ENCODE data around the gene TAF1D.
A peak's percentile ranks its signal among the peaks of the same experiment; 100 is the strongest.
"Not testable (repeated sequence)": the region's sequence is repeated elsewhere in the genome, so short reads cannot be mapped to it uniquely, and the experiment has no call there.

TAF1D gene

DNA sequence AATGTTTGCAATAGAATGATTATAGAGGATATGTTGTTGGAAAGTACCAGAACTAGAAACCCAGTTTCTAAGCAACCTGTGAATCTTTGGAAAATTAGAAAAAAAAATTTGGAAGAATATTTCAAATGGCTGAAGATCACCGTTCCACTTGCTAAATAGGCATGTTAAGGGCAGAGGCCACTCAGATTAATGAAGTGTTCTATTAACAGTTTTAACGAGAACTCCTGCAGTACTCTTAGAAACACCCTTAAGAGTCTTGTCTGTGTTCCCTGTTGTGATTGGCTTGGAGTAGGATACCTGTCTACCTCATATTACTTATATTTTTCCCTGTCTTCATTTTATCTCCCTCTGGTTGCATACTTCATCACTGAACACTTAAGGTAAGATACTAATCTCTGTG, 4.8 kb upstream of the TAF1D start:
- no peak for DNase-seq

DNA sequence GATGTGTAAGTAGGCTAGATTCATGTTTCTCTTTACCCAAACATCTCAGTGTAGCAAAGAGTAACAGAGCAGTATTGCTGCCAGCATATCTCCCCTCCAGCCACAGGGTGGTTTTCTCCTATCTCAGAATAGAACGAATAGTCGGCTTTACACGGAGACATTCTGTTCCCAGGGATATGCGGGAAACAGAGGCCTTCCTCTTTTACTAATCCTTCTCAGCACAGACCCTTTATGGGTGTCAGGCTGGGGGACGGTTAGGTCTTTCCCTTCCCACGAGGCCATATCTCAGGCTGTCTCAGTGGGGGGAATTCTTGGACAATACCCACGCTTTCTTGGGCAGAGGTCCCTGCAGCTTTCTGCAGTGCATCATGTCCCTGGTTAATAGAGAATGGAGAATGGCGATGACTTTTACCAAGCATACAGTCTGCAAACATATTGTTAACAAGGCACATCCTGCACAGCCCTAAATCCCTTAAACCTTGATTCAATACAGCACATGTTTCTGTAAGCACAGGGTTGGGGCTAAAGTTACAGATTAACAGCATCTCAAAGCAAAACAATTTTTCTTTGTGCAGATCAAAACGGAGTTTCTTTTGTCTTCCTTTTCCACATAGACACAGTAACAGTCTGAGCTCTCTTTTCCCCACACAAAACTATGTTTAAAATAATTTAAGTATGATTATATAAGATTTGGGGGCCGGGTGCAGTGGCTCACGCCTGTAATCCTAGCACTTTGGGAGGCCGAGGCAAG, 3.9 kb upstream of the TAF1D start:
- DNase-seq: not testable (repeated sequence)

DNA sequence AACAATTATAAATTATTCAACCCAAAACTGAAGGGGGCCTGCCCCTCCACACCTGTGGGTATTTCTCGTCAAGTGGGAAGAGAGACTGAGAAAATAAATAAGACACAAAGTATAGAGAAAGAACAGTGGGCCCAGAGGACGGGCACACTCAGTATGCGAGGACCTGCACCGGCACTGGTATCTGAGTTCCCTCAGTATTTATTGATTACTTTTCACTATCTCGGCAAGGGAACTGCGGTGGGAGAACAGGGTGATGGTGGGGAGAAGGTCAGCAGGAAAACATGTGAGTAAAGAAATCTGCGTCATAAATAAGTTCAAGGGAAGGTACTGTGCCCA, 3.3 kb upstream of the TAF1D start:
- no peak for DNase-seq

DNA sequence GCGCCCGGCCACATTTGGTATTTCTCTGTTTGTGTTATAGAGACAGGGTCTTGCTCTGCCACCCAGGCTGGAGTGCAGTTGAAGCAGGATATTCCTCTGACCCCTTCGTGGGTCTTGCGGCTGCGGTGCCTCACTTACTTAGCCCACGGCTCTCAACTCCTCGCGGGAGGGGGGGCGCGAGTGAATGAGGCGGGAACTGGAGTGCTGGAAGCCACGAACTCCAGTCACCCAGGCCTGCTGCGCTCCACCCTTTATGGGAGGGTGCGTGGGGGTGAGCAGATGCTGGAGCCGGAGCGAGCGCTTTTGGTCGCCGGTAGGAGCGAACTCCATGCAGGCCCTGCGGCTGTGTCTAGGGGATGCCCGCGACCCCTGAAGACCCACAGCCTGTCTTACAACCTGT, 2.0 kb upstream of the TAF1D start:
- no peak for DNase-seq

DNA sequence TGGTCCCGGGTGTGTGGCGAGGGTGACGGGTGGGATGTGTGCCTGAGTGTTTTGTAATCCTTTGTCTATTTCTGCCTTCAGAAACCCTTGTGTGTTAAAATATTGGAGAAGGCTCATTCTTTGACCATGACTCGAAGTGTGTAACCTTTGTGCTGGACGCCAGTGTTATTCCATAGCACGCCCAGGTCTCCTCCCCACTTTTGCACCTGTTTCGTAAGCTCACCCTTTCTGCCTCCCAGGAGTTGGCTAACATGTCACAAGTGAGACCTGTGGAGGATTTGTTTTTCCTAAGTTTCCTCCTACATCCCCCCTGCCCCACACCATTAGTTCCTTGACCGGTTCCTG, 559 bp upstream of the TAF1D start:
- no peak for DNase-seq

DNA sequence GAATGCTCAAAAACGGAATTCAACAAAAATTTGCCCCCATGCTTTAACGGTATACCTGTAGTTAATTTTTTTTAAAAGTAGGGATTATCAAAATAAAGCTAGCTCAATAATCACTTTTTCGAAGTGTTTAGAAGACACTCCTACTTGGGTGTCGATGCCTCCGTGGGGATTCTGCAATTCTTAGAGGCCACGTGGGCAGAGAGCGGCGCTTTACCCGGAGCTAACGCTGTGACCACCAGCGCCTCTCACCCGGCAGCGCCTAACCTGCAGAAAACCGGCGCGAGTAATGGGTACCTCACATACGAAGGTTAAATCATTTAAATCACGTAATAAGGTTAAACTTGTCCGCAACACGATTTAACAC, 583 bp downstream of the TAF1D start:
- DNase-seq: peak; percentile 60

DNA sequence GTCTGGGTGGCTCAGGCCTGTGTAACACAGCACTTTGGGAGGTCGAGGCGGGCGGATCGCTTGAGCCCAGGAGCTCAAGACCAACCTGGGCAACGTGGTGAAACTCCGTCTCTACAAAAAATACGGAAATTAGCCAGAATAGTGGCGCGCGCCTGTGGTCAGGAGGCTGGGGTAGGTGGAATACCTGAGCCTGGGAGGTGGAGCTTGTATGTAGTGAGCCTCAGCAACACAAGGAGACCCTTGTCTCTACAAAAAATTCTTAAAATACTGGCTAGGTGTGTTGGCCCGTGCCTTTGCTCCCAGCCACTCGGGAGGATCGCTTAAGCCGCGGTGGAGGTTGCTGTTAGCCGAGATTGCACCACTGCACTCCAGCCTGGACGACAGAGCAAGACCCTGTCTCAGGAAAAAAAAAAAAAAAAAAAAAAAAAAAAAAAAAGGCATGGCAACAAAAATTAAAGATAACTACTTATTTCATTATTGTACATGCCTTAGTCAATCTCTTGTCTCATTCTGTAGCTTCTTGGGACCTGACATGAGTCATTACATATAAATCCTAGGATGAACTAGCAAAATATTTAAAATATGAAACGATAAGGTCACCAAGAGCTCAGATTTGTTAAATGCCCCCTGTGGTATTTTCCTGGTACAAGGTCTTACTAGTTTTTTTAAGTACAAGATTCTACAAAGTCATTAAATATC, 1.1 kb downstream of the TAF1D start:
- peak; percentile 43 for DNase-seq

DNA sequence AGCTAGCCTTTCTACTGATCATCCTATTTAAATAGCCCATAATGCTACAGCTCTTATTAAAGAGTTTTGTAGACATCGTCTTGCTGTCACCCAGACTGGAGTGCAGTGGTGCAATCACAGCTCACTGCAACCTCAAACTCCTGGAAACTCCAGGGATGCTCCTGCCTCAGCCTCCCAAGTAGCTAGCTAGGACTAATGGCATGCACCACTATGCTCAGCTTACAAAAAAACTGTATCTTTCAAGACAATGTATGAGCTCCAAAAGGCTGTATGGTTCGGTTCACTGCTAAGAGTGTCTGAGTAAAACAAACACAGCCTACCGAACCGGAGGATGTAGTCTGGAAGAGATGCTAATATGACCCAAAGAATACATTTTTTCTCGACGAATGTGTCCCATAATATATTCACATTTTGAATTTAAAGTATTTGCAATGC, 2.6 kb downstream of the TAF1D start:
- no peak for DNase-seq

DNA sequence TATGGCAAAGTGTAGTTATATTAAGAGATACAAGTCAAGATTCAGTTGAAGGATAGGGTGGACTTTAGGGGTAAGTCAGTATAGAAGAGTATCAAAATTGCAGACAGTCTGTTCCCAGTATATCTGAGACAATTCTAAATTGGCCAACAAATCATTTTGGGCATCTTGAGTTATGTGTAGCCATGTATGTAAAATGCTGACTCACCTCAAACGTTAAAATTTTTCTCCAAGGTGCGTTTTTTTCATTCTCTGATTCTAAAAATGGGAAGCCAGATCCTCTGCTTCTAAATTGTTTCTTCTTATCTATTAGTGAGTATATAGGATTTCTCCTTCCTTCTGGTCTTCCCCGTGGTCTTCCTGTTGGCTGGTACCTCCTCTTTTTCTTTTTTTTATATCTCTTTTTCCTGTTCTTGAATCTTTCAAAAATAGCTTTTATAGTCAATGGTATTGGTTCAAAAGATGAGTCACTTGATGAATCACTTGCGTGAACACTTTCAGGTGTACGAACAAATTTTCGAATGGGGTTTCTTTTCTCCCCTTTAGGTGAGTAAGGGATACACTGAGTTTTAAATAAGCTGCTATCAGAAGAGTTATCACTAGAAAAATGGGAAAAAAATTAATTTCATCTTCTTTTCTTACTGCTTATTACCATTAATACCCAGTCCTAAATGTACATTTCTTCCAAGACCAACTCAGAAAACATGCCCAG, 3.2 kb downstream of the TAF1D start:
- no peak for DNase-seq

DNA sequence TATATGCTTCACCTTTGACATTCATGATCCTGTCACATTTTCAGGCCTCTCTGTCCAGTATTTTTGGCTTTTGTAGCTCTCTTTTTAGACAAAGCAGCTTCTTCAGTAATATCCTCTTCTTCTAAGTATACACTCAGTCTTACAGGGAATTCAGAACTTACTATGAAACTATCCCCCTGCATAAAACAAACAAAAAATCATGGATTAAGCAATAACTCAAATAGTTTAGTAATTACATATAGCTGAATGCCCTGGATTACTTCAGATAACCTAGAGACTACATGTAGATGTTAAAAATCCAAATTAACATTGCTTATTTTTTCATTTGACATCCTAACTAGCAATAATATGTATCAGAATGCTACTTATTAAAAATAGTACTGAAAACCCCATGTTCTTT, 5.2 kb downstream of the TAF1D start:
- DNase-seq: no peak

DNA sequence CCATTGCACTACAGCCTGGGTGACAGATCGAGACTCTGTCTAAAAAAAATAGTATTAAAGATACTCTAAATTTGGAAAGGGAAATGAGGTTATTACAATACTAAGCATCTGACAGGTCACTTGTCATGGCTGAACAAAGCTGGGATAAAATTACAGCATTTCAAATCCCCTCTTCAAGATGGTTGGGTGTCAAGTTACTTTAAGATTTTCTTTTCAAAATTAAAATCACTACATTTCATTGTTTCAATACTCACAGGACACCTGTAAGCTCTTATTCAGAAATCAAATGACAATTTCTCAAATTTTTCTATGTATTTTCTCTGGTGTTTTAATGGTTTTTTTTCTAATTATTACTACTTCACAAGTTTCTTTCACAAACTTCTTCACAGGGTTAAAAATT, 5.7 kb downstream of the TAF1D start:
- no peak for DNase-seq

DNA sequence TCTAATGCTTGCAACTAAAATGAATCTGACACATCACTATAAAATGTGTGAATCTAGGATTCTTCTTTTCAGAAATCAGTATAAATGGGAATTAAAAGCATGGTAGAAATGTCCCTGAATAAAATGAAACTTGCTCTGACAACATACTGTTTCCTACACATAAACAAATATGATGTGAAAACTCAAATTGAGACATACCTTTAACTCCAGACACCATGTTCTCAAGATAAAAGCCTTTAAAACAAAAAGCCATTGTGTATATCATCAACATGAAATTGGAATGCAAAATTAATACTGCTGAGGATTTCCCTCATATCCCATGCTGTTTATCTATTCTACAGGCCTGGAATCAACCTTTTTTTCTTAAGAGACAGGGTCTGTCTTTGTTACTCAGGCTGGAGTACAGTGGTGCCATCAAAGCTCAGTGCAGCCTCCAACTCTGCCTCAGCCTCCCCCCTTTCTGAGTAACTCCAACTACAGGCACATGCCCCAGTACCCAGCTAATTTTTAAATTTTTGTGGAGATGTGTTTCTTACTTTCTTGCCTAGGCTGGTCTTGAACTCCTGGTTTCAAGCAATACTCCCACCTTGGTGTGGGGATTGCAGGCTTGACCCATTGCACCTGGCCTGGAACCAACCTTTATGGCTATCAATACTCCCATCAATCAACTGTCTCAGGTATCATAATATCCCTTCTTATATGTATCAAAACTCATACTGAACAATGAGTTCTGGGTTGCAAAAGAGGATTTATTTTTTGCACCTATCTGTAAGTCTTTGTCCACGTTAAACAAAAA, 6.7 kb downstream of the TAF1D start:
- no peak for DNase-seq

DNA sequence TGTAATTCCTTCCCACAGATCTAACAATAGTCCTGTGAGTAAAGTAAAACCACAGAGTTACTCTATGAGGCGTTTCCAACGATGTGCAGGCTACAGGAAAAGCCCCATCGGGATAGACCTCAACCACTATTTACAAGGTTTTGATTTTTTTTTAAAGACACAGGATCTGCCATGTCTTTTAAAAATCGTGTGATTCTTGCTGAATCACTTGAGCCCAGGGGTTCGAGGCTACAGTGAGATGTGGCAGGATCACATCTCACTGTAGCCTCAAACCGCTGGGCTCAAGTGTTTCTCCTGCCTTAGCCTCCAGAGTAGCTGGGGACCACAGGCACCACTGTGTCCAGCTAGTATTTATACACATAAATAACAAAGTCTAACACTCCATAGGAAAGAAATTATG, 7.8 kb downstream of the TAF1D start:
- no peak for DNase-seq

DNA sequence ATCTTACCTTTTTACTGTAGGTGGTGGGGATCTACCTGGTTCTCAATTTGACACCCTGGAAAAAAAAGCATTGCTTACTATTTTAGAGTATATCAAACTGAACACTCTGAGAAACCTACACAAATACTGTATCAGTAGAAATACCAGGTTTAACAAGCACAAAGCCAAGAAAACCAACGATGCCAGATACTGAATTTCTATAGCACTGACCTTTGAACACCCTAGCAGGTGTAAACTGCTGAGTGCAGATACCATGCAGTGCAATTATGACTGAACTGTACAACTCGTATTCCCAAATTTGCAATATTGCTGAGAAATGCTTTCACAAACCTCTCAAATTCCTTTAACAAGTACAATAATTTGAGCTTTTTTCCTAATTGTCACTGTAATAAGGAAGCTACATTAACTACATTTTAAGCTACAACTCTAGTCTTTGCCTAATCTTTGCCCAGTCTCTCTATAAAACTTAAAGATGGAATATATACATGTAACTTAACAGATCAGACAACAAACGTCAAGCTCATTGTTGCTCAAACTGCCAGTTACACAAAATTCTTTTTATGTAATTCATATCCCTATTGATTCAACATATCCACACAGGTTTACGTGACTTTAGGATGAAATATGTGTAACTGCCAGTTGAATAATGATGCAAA, 8.9 kb downstream of the TAF1D start:
- no peak for DNase-seq

DNA sequence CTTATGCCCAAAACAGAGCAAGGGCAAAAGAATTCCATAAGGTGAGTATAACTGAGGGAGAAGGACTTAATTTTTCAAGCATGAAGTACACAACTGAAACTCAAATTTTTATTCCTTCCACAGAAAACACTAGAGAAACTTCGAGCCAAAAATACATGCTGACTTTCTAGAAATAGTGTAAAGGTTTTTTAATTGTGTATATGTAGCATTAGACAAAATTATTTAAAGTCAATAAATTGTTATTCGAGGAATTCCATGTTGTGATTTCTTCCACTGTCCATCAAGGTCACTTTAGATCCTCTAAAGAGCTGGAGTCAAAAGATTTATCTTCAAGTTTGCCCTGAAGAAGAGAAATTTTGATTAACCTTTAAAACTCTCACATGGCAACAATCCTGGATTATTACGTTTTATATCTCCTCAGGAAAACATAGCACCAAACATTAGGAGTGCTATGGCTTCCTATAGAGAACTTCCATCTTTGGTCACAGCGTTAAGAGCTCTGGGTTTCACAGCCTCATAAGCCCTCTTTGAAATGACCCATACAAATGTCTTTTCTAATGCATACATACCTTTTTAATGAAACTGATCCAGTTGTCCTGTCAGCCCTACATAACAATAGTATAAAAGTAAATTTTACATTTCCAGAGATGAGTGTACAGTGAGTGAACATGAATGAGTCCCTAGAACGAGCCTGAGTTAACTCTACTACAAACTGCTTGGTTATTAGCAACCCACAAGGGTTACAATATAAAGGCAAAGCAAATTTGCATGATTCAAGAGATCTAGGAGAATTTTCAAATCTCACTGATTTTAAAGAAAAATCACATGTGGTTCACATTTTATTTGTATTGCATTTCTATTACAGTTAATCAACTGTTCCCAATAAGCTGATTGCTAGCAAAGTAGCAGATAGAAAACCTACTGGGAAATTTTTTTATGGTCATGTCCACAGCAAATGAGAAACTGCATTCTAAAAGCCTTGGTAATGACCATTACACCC, 10.9 kb downstream of the TAF1D start:
- DNase-seq: no peak

DNA sequence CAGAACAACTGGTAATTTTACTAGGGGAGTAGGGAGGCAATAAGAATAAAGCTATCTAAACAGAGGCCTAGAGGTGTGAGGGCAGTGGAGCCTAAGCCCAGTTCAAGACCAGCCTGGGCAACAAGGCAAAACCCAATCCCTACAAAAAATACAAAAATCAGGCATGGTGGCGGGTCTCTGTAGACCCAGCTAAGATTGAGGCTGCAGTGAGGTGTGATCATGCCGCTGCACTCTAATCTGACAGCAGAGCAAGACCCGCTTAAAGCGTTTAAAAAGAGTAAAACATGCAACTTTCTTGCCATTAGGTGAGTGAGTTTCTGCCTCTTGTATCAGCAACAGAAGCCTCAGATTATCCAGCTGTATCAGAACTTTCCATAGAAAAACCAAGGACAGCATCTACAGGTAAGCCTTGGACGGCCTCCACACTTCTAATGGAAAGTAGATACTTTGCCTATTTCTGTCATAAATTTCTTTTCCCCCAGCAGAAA, 12.1 kb downstream of the TAF1D start:
- no peak for DNase-seq

DNA sequence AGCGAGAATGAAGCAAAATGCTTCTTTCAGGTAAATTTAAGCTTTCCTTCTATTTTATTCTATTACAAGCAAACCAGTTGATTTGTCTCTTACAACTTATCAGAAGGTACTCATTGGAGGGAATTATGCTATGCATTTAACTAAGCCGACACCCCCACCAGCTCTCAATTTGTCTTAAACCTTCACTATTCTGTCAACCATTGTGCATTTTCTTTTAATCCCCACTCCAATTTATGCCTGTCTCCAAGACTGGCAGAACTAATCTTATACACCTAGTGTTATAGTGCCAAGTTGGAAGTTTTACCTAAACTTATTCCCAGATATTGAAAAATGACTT, 12.5 kb downstream of the TAF1D start:
- DNase-seq: no peak

DNA sequence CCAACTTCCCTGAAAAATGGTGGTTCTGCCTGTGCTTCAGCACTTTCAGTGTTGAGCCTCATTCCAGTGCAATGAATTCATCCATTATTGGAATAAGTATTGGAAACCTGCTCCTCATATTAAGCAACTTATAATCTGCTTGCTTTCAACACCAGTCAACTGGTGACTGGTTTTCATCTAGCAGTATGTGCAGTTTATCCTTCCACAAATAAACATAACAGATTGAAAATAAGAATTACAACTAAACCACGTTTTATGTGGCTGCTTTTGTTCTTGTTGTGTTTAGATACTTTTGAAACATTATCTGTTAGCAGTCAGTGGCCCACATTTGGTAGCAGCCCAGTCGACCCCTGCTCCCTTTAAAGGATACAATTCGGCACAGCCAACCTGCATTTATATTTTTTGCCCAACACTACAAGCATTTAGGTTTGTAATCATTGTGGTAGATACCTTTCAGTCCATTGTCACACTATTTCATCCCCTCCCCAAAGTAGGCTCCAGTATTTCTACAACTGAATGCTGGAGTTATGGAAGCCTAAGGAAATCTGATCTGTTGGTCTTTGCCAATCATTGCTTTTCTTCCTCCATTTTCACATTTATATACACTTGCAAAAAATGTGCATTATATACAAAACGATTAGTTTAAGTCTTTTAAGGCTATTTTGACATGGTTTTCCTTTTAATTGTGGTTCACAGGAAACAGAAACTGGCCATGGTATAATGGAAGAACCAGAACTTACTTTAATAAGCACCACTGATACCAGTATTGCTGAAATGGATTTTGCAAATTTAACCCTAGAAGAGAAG, 13.1 kb downstream of the TAF1D start:
- DNase-seq: no peak

DNA sequence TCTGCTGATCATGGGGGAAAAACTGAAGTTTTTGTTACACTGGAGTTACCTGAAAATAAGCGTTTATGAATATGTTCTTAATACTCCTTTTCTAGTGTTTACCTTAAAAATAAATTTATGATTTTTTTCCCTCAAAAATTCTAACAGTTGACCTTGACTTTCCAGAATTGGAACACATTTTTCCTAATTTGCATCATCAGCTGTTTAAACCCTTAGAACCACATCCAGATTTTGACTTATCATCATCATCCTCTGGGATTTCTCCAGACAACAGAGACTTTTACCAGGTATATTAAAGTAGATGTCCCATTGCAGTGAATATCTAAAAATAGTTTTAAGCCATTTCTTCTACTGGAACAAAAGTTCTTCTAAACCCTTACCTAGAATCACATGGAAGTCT, 17.2 kb downstream of the TAF1D start:
- no peak for DNase-seq

DNA sequence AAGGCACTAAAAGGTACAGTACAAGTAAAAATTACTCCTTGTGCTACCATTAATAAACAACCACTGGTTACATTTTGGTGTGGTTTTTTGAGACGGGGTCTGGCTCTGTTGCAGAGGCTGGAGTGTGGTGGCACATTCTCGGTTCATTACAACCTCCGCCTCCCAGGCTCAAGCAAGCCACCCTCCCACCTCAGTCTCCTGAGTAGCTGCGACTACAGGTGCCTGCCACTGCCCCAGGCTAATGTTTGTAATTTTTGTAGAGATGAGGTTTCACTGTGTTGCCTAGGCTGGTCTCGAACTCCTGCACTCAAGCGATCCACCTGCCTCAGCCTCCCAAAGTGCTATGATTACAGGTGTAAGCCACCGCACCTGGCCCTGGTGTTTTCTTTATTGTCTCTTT, 20.8 kb downstream of the TAF1D start:
- DNase-seq: no peak

DNA sequence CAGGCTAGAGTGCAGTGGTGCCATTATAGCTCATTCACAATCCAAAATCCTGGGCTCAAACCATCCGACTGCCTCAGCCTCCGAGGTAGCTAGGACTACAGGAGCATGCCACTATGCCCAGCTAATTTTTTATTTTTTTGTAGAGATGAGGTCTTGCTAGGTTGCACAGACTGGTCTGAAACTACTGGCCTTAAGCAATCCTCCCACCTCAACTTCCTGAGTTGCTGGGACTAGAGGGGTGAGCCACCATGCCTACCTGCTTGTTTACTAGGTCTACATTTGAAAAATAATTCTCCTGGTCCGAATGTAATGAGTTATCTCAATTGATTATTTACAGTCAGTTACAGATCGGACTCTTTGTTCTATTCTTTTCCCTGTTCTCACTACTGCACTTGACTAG, 22.0 kb downstream of the TAF1D start:
- DNase-seq: no peak
